ENCODE results near the gene PGAP1. TPM values are rescaled to one million over a fixed set of nuclear protein-coding genes. Genes with fewer than 3 reads are reported as not detected.
A peak's percentile ranks its signal among the peaks of the same experiment; 100 is the strongest.

Gene PGAP1
- total RNA-seq, 1 experiment from 2014 or later, result 3.5 TPM

GRCh38 chr2:196944570-196944969 is 18.1 kb upstream of the PGAP1 start:
- Histone ChIP-seq H3K4me1 (ENCODE audit: insufficient read depth, low read length) (peaks cover 2% of the 10 kb centered on the region; the same call in 1 of the 2 replicates), H3K36me3 (ENCODE audit: low read depth, low read length) (no peaks in the 10 kb centered on the region), H3K9ac (ENCODE audit: low read length) (no peak overlapping the region), H3K4me3 (ENCODE audit: low read length) (no peak overlapping the region), H2AFZ (ENCODE audit: low read length) (no peak overlapping the region), H4K20me1 (ENCODE audit: low read length) (no peaks in the 10 kb centered on the region), H3K9me3 (ENCODE audit: low read length) (no peaks in the 10 kb centered on the region), H3K4me2 (ENCODE audit: low read length) (no peak overlapping the region), H3K9me2 (replicated peaks; ENCODE audit: low read length) (no peaks in the 10 kb centered on the region), H3K27me3 (ENCODE audit: low read length) (no peaks in the 10 kb centered on the region), H3F3A (ENCODE audit: low read length, unreplicated experiment) (no peaks in the 10 kb centered on the region), H3K27ac (ENCODE audit: low read length) (no peak overlapping the region), H3K79me2 (ENCODE audit: low read length) (no peaks in the 10 kb centered on the region)
- intact Hi-C loops (cut with micrococcal nuclease), result no loop called here
- ATAC-seq, result no peak
- DNase-seq, result no peak
- no peak for TF ChIP-seq EZH2phosphoT487 (IDR thresholded peaks at IDR 0.05; ENCODE audit: borderline replicate concordance, low read length)
- no peak for TF ChIP-seq EZH2 (IDR thresholded peaks at IDR 0.05; ENCODE audit: low read length, unreplicated experiment)
- no TSS peak for BruUV-seq (replicated peaks)
- ChIA-PET CTCF (no interaction called here), POLR2A (ENCODE audit: unreplicated experiment) (no interaction called here)

- TF ChIP-seq, protein P1, sequence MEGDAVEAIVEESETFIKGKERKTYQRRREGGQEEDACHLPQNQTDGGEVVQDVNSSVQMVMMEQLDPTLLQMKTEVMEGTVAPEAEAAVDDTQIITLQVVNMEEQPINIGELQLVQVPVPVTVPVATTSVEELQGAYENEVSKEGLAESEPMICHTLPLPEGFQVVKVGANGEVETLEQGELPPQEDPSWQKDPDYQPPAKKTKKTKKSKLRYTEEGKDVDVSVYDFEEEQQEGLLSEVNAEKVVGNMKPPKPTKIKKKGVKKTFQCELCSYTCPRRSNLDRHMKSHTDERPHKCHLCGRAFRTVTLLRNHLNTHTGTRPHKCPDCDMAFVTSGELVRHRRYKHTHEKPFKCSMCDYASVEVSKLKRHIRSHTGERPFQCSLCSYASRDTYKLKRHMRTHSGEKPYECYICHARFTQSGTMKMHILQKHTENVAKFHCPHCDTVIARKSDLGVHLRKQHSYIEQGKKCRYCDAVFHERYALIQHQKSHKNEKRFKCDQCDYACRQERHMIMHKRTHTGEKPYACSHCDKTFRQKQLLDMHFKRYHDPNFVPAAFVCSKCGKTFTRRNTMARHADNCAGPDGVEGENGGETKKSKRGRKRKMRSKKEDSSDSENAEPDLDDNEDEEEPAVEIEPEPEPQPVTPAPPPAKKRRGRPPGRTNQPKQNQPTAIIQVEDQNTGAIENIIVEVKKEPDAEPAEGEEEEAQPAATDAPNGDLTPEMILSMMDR (conservative IDR thresholded peaks at IDR 0.05; ENCODE audit: low read depth, low read length), result no peak
- TF ChIP-seq EZH2 (IDR thresholded peaks at IDR 0.05; ENCODE audit: low read length, unreplicated experiment) (no peak), EZH2phosphoT487 (IDR thresholded peaks at IDR 0.05; ENCODE audit: borderline replicate concordance, low read length) (no peak)
- no TSS peak for BruUV-seq (replicated peaks)
- Histone ChIP-seq H3K4me1 (ENCODE audit: insufficient read depth, low read length) (peaks cover 8% of the 10 kb centered on the region), H3K9me3 (ENCODE audit: low read length) (no peaks in the 10 kb centered on the region), H3K27me3 (ENCODE audit: low read length) (no peaks in the 10 kb centered on the region), H3F3A (ENCODE audit: low read length, unreplicated experiment) (no peaks in the 10 kb centered on the region), H3K36me3 (ENCODE audit: low read depth, low read length) (no peaks in the 10 kb centered on the region), H3K9me2 (replicated peaks; ENCODE audit: low read length) (no peaks in the 10 kb centered on the region), H4K20me1 (ENCODE audit: low read length) (no peaks in the 10 kb centered on the region), H3K4me3 (ENCODE audit: low read length) (no peak overlapping the region), H3K4me2 (ENCODE audit: low read length) (no peak overlapping the region), H3K9ac (ENCODE audit: low read length) (no peak overlapping the region), H3K79me2 (ENCODE audit: low read length) (no peaks in the 10 kb centered on the region), H3K27ac (ENCODE audit: low read length) (no peak overlapping the region), H2AFZ (ENCODE audit: low read length) (no peak overlapping the region)
- POLR2A ChIA-PET (ENCODE audit: unreplicated experiment), result no interaction called here
- intact Hi-C loops (cut with micrococcal nuclease), result no loop called here
- ATAC-seq (no peak), DNase-seq (no peak)
- CTCF ChIA-PET, result no interaction called here
Observed at GRCh38 chr2:196941398-196942078, 15.0 kb upstream of the PGAP1 start.

DNA sequence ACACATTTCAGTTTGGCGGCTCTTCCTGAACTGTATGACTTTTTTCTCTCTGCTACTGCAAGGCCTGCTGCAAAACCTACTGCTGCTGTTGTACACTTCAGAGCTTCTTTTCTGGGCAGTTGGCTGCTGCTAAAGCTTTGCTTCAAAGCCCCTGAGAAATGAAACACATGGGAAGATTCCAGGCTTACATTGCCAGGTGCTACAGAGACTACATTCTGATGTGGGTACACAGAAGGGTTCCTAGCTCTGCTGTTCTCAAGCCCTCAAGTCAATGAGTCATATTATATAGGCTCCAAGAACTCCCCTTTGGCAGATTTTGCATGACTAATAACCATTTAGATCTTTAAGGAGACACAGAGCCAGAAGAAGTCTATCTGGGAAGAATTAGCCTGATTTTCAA is 12.9 kb upstream of the PGAP1 start:
- no peaks in the 10 kb centered on the region for H3K9me2 ChIP-seq (replicated peaks; ENCODE audit: low read length)
- peaks cover 8% of the 10 kb centered on the region for H3K4me1 ChIP-seq (ENCODE audit: insufficient read depth, low read length)
- H3K27ac ChIP-seq (ENCODE audit: low read length), result no peak overlapping the region
- no peak overlapping the region for H3K9ac ChIP-seq (ENCODE audit: low read length)
- H3K9me3 ChIP-seq (ENCODE audit: low read length), result no peaks in the 10 kb centered on the region
- BruUV-seq (replicated peaks), result no TSS peak
- ATAC-seq (peak; percentile 88), DNase-seq (peak; percentile 71)
- no peak overlapping the region for H3K4me3 ChIP-seq (ENCODE audit: low read length)
- no peak overlapping the region for H2AFZ ChIP-seq (ENCODE audit: low read length)
- no peaks in the 10 kb centered on the region for H3K36me3 ChIP-seq (ENCODE audit: low read depth, low read length)
- ChIA-PET CTCF (no interaction called here), POLR2A (ENCODE audit: unreplicated experiment) (interaction anchor here (0.5 kb wide), 1 partner anchor 15 kb away, joined by 3 read pairs; no protein-coding TSS in a partner anchor)
- H3K4me2 ChIP-seq (ENCODE audit: low read length), result no peak overlapping the region
- intact Hi-C loops (cut with micrococcal nuclease), result no loop called here
- H3K27me3 ChIP-seq (ENCODE audit: low read length), result no peaks in the 10 kb centered on the region
- TF ChIP-seq EZH2 (IDR thresholded peaks at IDR 0.05; ENCODE audit: low read length, unreplicated experiment) (no peak), EZH2phosphoT487 (IDR thresholded peaks at IDR 0.05; ENCODE audit: borderline replicate concordance, low read length) (no peak)
- TF ChIP-seq, protein P1 (conservative IDR thresholded peaks at IDR 0.05; ENCODE audit: low read depth, low read length), result no peak
- H3K79me2 ChIP-seq (ENCODE audit: low read length), result no peaks in the 10 kb centered on the region
- no peaks in the 10 kb centered on the region for H3F3A ChIP-seq (ENCODE audit: low read length, unreplicated experiment)
- H4K20me1 ChIP-seq (ENCODE audit: low read length), result no peaks in the 10 kb centered on the region

Data from PC-3 (cell line).